B cell (primary cell): Measurements from ENCODE around the gene DAZL. TPM values are rescaled to one million over a fixed set of nuclear protein-coding genes. Genes with fewer than 3 reads are reported as not detected.

ENCODE experiments used
- ATAC-seq: fragments of 200-7000 bp; cut with Tn5 transposase; one replicate; pipeline ENCODE4 v1.10.0; 2021; ENCODE audit warnings: low read depth, mild to moderate bottlenecking, moderate number of reproducible peaks, moderate library complexity
- CTCF ChIA-PET: fragments of 350-600 bp; sonication (Branson Sonifier 250); formaldehyde crosslinking; loops from one replicate; lab custom pipeline; 2021; ENCODE audit warnings: antibody characterized with exemption, inconsistent platforms; lab: Charles Lee
- POLR2A ChIA-PET: fragments of 350-600 bp; sonication (Branson Sonifier 250); formaldehyde crosslinking; loops from one replicate; lab custom pipeline; 2021; ENCODE audit warnings: antibody characterized with exemption; lab: Charles Lee
- DNase-seq: peaks from one replicate; pipeline ENCODE4 v3.0.0; 2013
- H2AFZ ChIP-seq: 2 replicates; pipeline ENCODE4 v1.6.1; 2012; ENCODE audit warnings: mild to moderate bottlenecking, low read depth, low read length; ENCODE audit not compliant: insufficient read depth, poor library complexity, severe bottlenecking
- H3K27ac ChIP-seq, 2 donors: 1 replicate in 1 of 2; 2 replicates in 1 of 2; pipeline ENCODE4 v1.5.1; 2012 to 2013; ENCODE audit warnings: low read length in 2 of 2, mild to moderate bottlenecking in 2 of 2, moderate library complexity in 1 of 2
- H3K27me3 ChIP-seq, 4 experiments: fragments of 200-600 bp in 1 of 4; sonication (generic) in 1 of 4; replicated peaks in 1 of 4; 1 replicate in 2 of 4; 2 replicates in 2 of 4; pipeline versions ENCODE4 v1.6.1 to v1.7.0; 2013 to 2016; ENCODE audit warnings: low read length in 3 of 4, mild to moderate bottlenecking in 2 of 4, mixed read lengths in 1 of 4, moderate library complexity in 1 of 4; ENCODE audit not compliant: insufficient read depth in 4 of 4, control insufficient read depth in 3 of 4; ENCODE audit errors: control extremely low read depth in 1 of 4
- H3K36me3 ChIP-seq, 2 experiments: replicated peaks in 1 of 2; 1 replicate in 1 of 2; 2 replicates in 1 of 2; pipeline versions ENCODE4 v1.6.1 to v1.7.1; 2013; ENCODE audit warnings: low read length in 1 of 2; ENCODE audit not compliant: insufficient read depth in 2 of 2, control insufficient read depth in 1 of 2; ENCODE audit errors: control extremely low read depth in 1 of 2, extremely low read depth in 1 of 2
- H3K4me1 ChIP-seq, 2 donors: fragments of 200-600 bp in 1 of 2; sonication (generic) in 1 of 2; 1 replicate in 1 of 2; 2 replicates in 1 of 2; pipeline versions ENCODE4 v1.5.1 to v1.6.1; 2013 to 2017; ENCODE audit warnings: low read length in 2 of 2; ENCODE audit not compliant: control insufficient read depth in 2 of 2, insufficient read depth in 2 of 2
- H3K4me2 ChIP-seq: replicated peaks from 2 replicates; pipeline ENCODE3; 2012; ENCODE audit warnings: mild to moderate bottlenecking, low read depth, low read length; ENCODE audit not compliant: poor library complexity, severe bottlenecking
- H3K4me3 ChIP-seq, 5 experiments: fragments of 200-600 bp in 1 of 5; sonication (generic) in 1 of 5; 1 replicate in 3 of 5; 2 replicates in 2 of 5; pipeline versions ENCODE4 v1.5.1 to v1.7.0; 2011 to 2016; ENCODE audit warnings: low read length in 4 of 5, mild to moderate bottlenecking in 4 of 5, low read depth in 2 of 5, control low read depth in 1 of 5, moderate library complexity in 1 of 5; ENCODE audit not compliant: insufficient read depth in 1 of 5; ENCODE audit errors: control extremely low read depth in 1 of 5, extremely low read depth in 1 of 5
- H3K79me2 ChIP-seq: fragments of 200-600 bp; sonication (generic); one replicate; pipeline ENCODE4 v1.6.0; 2016; ENCODE audit warnings: low read length; ENCODE audit not compliant: control insufficient read depth, insufficient read depth
- H3K9ac ChIP-seq: fragments of 200-600 bp; sonication (generic); 2 replicates; pipeline ENCODE4 v1.6.1; 2017; ENCODE audit warnings: mild to moderate bottlenecking, low read length, moderate library complexity
- H3K9me3 ChIP-seq, 3 donors: one replicate each; pipeline versions ENCODE4 v1.6.1 to v1.7.1; 2013; ENCODE audit warnings: low read length in 2 of 3; ENCODE audit not compliant: control insufficient read depth in 2 of 3, insufficient read depth in 1 of 3; ENCODE audit errors: control extremely low read depth in 1 of 3
- H4K20me1 ChIP-seq: 2 replicates; pipeline ENCODE4 v1.6.0; 2012; ENCODE audit warnings: mild to moderate bottlenecking, low read length; ENCODE audit not compliant: insufficient read depth, control insufficient read depth, poor library complexity, severe bottlenecking
- H3K27ac Mint-ChIP-seq: one replicate; pipeline ENCODE4 v1.8.0; 2021; ENCODE audit warnings: mixed read lengths
- H3K27me3 Mint-ChIP-seq: one replicate; pipeline ENCODE4 v1.8.0; 2021; ENCODE audit warnings: mixed read lengths
- H3K4me1 Mint-ChIP-seq: one replicate; pipeline ENCODE4 v1.8.0; 2021; ENCODE audit warnings: mixed read lengths
- H3K4me3 Mint-ChIP-seq: one replicate; pipeline ENCODE4 v1.8.0; 2021; ENCODE audit warnings: mixed read lengths
- H3K9me3 Mint-ChIP-seq: one replicate; pipeline ENCODE4 v1.8.0; 2022; ENCODE audit warnings: mixed read lengths; ENCODE audit not compliant: insufficient read depth
- EZH2 ChIP-seq: IDR thresholded peaks from 2 replicates; pipeline ENCODE4 v1.6.1; 2012; ENCODE audit warnings: borderline replicate concordance, low read depth, mild to moderate bottlenecking, moderate library complexity, low read length; ENCODE audit not compliant: insufficient read depth, poor library complexity, severe bottlenecking
- whole genome bisulfite sequencing: methylation state at CpG from one replicate; pipeline ENCODE4 v1.1.5; 2013; ENCODE audit warnings: missing lambda C conversion rate; ENCODE audit not compliant: insufficient coverage; 5-methylcytosine and 5-hydroxymethylcytosine counted together
- intact Hi-C: fragments of 100-400 bp; cut with micrococcal nuclease; formaldehyde crosslinking; loops from one replicate; pipeline ENCODE4 v1.10.0; 2022
- polyA plus RNA-seq: library from polyadenylated mRNA; depleted of rRNA; stranded (reverse); fragments of >200 nt; gene quantifications from 2 replicates; pipeline ENCODE4 v1.2.3, GENCODE V29; 2012
- total RNA-seq, 2 donors: library from RNA; stranded (reverse); fragments of 120-200 nt in 1 of 2; gene quantifications; 1 replicate in 1 of 2; 2 replicates in 1 of 2; pipeline versions ENCODE4 v1.2.3 to v1.2.4, GENCODE V29; 2013 to 2022
- TF ChIP-seq, protein P1 (sequence below): fragments of 200-600 bp; IDR thresholded peaks from one replicate; pipeline ENCODE4 v1.8.0; 2022; ENCODE audit warnings: antibody characterized with exemption, mild to moderate bottlenecking

DAZL gene
- total and polyA plus RNA-seq, 2 donors (not counting 1 experiment from before 2014, with no cell fraction given), result 1.3 TPM; not detected in 1

DNA sequence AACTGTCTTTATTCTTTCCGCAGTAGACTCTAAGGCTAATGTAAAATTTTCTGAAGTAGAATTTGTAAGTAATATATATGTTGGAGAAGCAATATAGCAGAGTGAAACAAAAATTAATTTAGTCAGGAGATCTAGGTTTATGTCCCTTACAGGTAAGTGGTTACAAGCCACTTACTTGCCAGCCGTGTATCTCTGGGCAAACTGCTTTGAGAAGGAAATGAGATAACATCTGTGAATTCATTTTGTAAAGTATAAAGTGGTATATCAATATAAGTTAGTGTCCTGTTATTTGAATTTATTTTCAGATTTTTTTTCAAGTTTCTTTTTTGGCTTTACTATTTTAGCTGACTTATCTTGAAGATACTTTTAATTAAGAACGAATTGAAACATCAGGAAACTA is 5.5 kb downstream of the DAZL start:
- Mint-ChIP-seq H3K4me1 (peaks cover 2% of the 10 kb centered on the region), H3K27me3 (peaks cover 5% of the 10 kb centered on the region), H3K27ac (no peak overlapping the region), H3K9me3 (no peaks in the 10 kb centered on the region), H3K4me3 (no peak overlapping the region)
- no peak overlapping the region for H3K4me3 ChIP-seq
- no CpG with 5 or more reads among the region's 3 CpGs for WGBS
- no peaks in the 10 kb centered on the region for H3K36me3 ChIP-seq
- POLR2A ChIA-PET, result no interaction called here
- TF ChIP-seq, protein P1, sequence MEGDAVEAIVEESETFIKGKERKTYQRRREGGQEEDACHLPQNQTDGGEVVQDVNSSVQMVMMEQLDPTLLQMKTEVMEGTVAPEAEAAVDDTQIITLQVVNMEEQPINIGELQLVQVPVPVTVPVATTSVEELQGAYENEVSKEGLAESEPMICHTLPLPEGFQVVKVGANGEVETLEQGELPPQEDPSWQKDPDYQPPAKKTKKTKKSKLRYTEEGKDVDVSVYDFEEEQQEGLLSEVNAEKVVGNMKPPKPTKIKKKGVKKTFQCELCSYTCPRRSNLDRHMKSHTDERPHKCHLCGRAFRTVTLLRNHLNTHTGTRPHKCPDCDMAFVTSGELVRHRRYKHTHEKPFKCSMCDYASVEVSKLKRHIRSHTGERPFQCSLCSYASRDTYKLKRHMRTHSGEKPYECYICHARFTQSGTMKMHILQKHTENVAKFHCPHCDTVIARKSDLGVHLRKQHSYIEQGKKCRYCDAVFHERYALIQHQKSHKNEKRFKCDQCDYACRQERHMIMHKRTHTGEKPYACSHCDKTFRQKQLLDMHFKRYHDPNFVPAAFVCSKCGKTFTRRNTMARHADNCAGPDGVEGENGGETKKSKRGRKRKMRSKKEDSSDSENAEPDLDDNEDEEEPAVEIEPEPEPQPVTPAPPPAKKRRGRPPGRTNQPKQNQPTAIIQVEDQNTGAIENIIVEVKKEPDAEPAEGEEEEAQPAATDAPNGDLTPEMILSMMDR, result no peak
- TF ChIP-seq EZH2, result no peak
- H3K9ac ChIP-seq, result no peak overlapping the region
- no peak overlapping the region for H2AFZ ChIP-seq
- no peak for ATAC-seq
- no peak overlapping the region for H3K4me2 ChIP-seq
- DNase-seq, result no peak
- no peaks in the 10 kb centered on the region for H3K79me2 ChIP-seq
- H3K4me1 ChIP-seq, result peaks cover 3% of the 10 kb centered on the region in 2 donors
- H4K20me1 ChIP-seq, result no peaks in the 10 kb centered on the region
- CTCF ChIA-PET, result interaction anchor here (0.8 to 9.3 kb wide), 12 partner anchors 12 to 1242 kb away, joined by 3 to 139 read pairs (median 6); no protein-coding TSS in a partner anchor
- peaks cover 0 to 2% (median 0%) of the 10 kb centered on the region in 4 experiments for H3K27me3 ChIP-seq
- H3K9me3 ChIP-seq, result peaks cover 0 to 7% (median 0%) of the 10 kb centered on the region in 3 donors
- no peak overlapping the region for H3K27ac ChIP-seq
- intact Hi-C loops, result loop anchor here (2.0 to 5.0 kb wide), 2 partner anchors 228 to 433 kb away; no protein-coding TSS in a partner anchor

DNA sequence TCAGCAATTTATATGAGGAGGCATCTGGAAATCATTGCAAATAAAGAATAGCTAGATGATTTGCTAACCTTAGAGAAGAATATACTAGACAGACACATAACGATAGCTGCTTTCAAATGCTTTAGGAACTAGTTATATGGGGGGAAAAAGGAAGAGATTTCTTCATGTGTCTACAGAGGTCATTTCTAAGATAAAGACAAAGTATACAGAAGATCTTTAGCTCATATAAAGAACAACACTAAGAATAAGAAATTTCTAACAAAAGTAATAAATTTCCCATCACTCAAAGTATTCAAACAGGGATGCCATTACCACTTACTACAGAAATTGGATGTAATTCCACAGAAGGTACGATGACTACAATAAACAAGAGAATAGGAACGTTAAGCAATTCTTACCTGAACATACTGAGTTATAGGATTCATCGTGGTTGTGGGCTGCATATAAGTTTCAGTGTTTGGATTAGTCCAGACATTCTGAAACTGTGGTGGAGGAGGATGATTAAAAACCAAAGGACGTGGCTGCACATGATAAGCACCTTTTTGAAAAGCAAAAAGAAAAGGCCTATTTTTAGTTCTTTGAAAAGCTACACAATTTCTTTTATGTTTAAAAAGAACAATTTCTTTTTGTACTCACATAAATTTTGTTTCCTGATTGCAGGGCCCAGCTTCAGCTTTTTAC is 8.7 kb downstream of the DAZL start:
- POLR2A ChIA-PET, result no interaction called here

More for the DNA sequence above, 8.7 kb downstream of the DAZL start:
- no CpG with 5 or more reads among the region's 5 CpGs for WGBS
- Histone ChIP-seq H3K4me3 (no peak overlapping the region), H3K27me3 (no peaks in the 10 kb centered on the region), H3K27ac (no peak overlapping the region), H2AFZ (no peak overlapping the region), H3K79me2 (no peaks in the 10 kb centered on the region), H3K4me1 (peaks cover 3% of the 10 kb centered on the region in 2 donors), H4K20me1 (no peaks in the 10 kb centered on the region), H3K4me2 (no peak overlapping the region), H3K9me3 (no peaks in the 10 kb centered on the region), H3K9ac (no peak overlapping the region), H3K36me3 (no peaks in the 10 kb centered on the region)
- peaks cover 2% of the 10 kb centered on the region for H3K4me1 Mint-ChIP-seq
- CTCF ChIA-PET, result interaction anchor here (1.6 to 9.3 kb wide), 2 partner anchors 306 to 638 kb away, joined by 8 to 139 read pairs; no protein-coding TSS in a partner anchor
- intact Hi-C loops, result no loop called here
- no peak for DNase-seq
- no peak for ATAC-seq
- no peaks in the 10 kb centered on the region for H3K9me3 Mint-ChIP-seq
- TF ChIP-seq, protein P1, result no peak
- TF ChIP-seq EZH2, result no peak
- H3K27ac Mint-ChIP-seq, result no peak overlapping the region
- peaks cover 2% of the 10 kb centered on the region for H3K27me3 Mint-ChIP-seq
- H3K4me3 Mint-ChIP-seq, result no peak overlapping the region
